B cell (primary cell): Measurements from ENCODE around the gene SAXO1. TPM values are rescaled to one million over a fixed set of nuclear protein-coding genes. Genes with fewer than 3 reads are reported as not detected.

ENCODE experiments used
- ATAC-seq: fragments of 200-7000 bp; cut with Tn5 transposase; one replicate; pipeline ENCODE4 v1.10.0; 2021; ENCODE audit warnings: low read depth, mild to moderate bottlenecking, moderate number of reproducible peaks, moderate library complexity
- CTCF ChIA-PET: fragments of 350-600 bp; sonication (Branson Sonifier 250); formaldehyde crosslinking; loops from one replicate; lab custom pipeline; 2021; ENCODE audit warnings: antibody characterized with exemption, inconsistent platforms; lab: Charles Lee
- POLR2A ChIA-PET: fragments of 350-600 bp; sonication (Branson Sonifier 250); formaldehyde crosslinking; loops from one replicate; lab custom pipeline; 2021; ENCODE audit warnings: antibody characterized with exemption; lab: Charles Lee
- DNase-seq: peaks from one replicate; pipeline ENCODE4 v3.0.0; 2013
- H2AFZ ChIP-seq: 2 replicates; pipeline ENCODE4 v1.6.1; 2012; ENCODE audit warnings: mild to moderate bottlenecking, low read depth, low read length; ENCODE audit not compliant: insufficient read depth, poor library complexity, severe bottlenecking
- H3K27ac ChIP-seq, 2 donors: 1 replicate in 1 of 2; 2 replicates in 1 of 2; pipeline ENCODE4 v1.5.1; 2012 to 2013; ENCODE audit warnings: low read length in 2 of 2, mild to moderate bottlenecking in 2 of 2, moderate library complexity in 1 of 2
- H3K27me3 ChIP-seq, 4 experiments: fragments of 200-600 bp in 1 of 4; sonication (generic) in 1 of 4; replicated peaks in 1 of 4; 1 replicate in 2 of 4; 2 replicates in 2 of 4; pipeline versions ENCODE4 v1.6.1 to v1.7.0; 2013 to 2016; ENCODE audit warnings: low read length in 3 of 4, mild to moderate bottlenecking in 2 of 4, mixed read lengths in 1 of 4, moderate library complexity in 1 of 4; ENCODE audit not compliant: insufficient read depth in 4 of 4, control insufficient read depth in 3 of 4; ENCODE audit errors: control extremely low read depth in 1 of 4
- H3K36me3 ChIP-seq, 2 experiments: replicated peaks in 1 of 2; 1 replicate in 1 of 2; 2 replicates in 1 of 2; pipeline versions ENCODE4 v1.6.1 to v1.7.1; 2013; ENCODE audit warnings: low read length in 1 of 2; ENCODE audit not compliant: insufficient read depth in 2 of 2, control insufficient read depth in 1 of 2; ENCODE audit errors: control extremely low read depth in 1 of 2, extremely low read depth in 1 of 2
- H3K4me1 ChIP-seq, 2 donors: fragments of 200-600 bp in 1 of 2; sonication (generic) in 1 of 2; 1 replicate in 1 of 2; 2 replicates in 1 of 2; pipeline versions ENCODE4 v1.5.1 to v1.6.1; 2013 to 2017; ENCODE audit warnings: low read length in 2 of 2; ENCODE audit not compliant: control insufficient read depth in 2 of 2, insufficient read depth in 2 of 2
- H3K4me2 ChIP-seq: replicated peaks from 2 replicates; pipeline ENCODE3; 2012; ENCODE audit warnings: mild to moderate bottlenecking, low read depth, low read length; ENCODE audit not compliant: poor library complexity, severe bottlenecking
- H3K4me3 ChIP-seq, 5 experiments: fragments of 200-600 bp in 1 of 5; sonication (generic) in 1 of 5; 1 replicate in 3 of 5; 2 replicates in 2 of 5; pipeline versions ENCODE4 v1.5.1 to v1.7.0; 2011 to 2016; ENCODE audit warnings: low read length in 4 of 5, mild to moderate bottlenecking in 4 of 5, low read depth in 2 of 5, control low read depth in 1 of 5, moderate library complexity in 1 of 5; ENCODE audit not compliant: insufficient read depth in 1 of 5; ENCODE audit errors: control extremely low read depth in 1 of 5, extremely low read depth in 1 of 5
- H3K79me2 ChIP-seq: fragments of 200-600 bp; sonication (generic); one replicate; pipeline ENCODE4 v1.6.0; 2016; ENCODE audit warnings: low read length; ENCODE audit not compliant: control insufficient read depth, insufficient read depth
- H3K9ac ChIP-seq: fragments of 200-600 bp; sonication (generic); 2 replicates; pipeline ENCODE4 v1.6.1; 2017; ENCODE audit warnings: mild to moderate bottlenecking, low read length, moderate library complexity
- H3K9me3 ChIP-seq, 3 donors: one replicate each; pipeline versions ENCODE4 v1.6.1 to v1.7.1; 2013; ENCODE audit warnings: low read length in 2 of 3; ENCODE audit not compliant: control insufficient read depth in 2 of 3, insufficient read depth in 1 of 3; ENCODE audit errors: control extremely low read depth in 1 of 3
- H4K20me1 ChIP-seq: 2 replicates; pipeline ENCODE4 v1.6.0; 2012; ENCODE audit warnings: mild to moderate bottlenecking, low read length; ENCODE audit not compliant: insufficient read depth, control insufficient read depth, poor library complexity, severe bottlenecking
- H3K27ac Mint-ChIP-seq: one replicate; pipeline ENCODE4 v1.8.0; 2021; ENCODE audit warnings: mixed read lengths
- H3K27me3 Mint-ChIP-seq: one replicate; pipeline ENCODE4 v1.8.0; 2021; ENCODE audit warnings: mixed read lengths
- H3K4me1 Mint-ChIP-seq: one replicate; pipeline ENCODE4 v1.8.0; 2021; ENCODE audit warnings: mixed read lengths
- H3K4me3 Mint-ChIP-seq: one replicate; pipeline ENCODE4 v1.8.0; 2021; ENCODE audit warnings: mixed read lengths
- H3K9me3 Mint-ChIP-seq: one replicate; pipeline ENCODE4 v1.8.0; 2022; ENCODE audit warnings: mixed read lengths; ENCODE audit not compliant: insufficient read depth
- EZH2 ChIP-seq: IDR thresholded peaks from 2 replicates; pipeline ENCODE4 v1.6.1; 2012; ENCODE audit warnings: borderline replicate concordance, low read depth, mild to moderate bottlenecking, moderate library complexity, low read length; ENCODE audit not compliant: insufficient read depth, poor library complexity, severe bottlenecking
- WGBS: methylation state at CpG from one replicate; pipeline ENCODE4 v1.1.5; 2013; ENCODE audit warnings: missing lambda C conversion rate; ENCODE audit not compliant: insufficient coverage; 5-methylcytosine and 5-hydroxymethylcytosine counted together
- intact Hi-C: fragments of 100-400 bp; cut with micrococcal nuclease; formaldehyde crosslinking; loops from one replicate; pipeline ENCODE4 v1.10.0; 2022
- polyA plus RNA-seq: library from polyadenylated mRNA; depleted of rRNA; stranded (reverse); fragments of >200 nt; gene quantifications from 2 replicates; pipeline ENCODE4 v1.2.3, GENCODE V29; 2012
- total RNA-seq, 2 donors: library from RNA; stranded (reverse); fragments of 120-200 nt in 1 of 2; gene quantifications; 1 replicate in 1 of 2; 2 replicates in 1 of 2; pipeline versions ENCODE4 v1.2.3 to v1.2.4, GENCODE V29; 2013 to 2022
- TF ChIP-seq, protein P1 (sequence below): fragments of 200-600 bp; IDR thresholded peaks from one replicate; pipeline ENCODE4 v1.8.0; 2022; ENCODE audit warnings: antibody characterized with exemption, mild to moderate bottlenecking

The SAXO1 gene
- total and polyA plus RNA-seq, 2 donors (not counting 1 experiment from before 2014, with no cell fraction given), result 0.01 TPM; not detected in 1

DNA sequence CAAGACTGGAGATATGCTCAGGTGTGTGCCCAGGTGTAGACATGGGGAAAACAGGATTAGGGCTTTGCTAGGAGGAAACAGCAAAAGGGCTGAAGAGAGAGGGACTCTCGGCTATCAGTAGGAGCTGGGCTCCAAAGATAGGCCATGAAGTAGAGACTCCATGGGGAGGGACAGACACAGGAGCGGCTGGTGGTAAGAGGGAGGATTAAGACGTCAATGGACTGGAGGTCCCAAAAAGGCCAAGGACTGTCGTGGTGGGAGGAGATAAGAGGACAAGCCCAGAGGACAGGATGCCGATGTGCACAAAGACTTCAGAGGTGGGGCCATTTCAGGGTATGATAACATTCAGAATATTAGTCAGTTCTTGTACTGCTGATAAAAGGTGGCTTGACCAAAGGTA, 93.1 kb downstream of the SAXO1 start:
- no peaks in the 10 kb centered on the region for H4K20me1 ChIP-seq
- TF ChIP-seq, protein P1, sequence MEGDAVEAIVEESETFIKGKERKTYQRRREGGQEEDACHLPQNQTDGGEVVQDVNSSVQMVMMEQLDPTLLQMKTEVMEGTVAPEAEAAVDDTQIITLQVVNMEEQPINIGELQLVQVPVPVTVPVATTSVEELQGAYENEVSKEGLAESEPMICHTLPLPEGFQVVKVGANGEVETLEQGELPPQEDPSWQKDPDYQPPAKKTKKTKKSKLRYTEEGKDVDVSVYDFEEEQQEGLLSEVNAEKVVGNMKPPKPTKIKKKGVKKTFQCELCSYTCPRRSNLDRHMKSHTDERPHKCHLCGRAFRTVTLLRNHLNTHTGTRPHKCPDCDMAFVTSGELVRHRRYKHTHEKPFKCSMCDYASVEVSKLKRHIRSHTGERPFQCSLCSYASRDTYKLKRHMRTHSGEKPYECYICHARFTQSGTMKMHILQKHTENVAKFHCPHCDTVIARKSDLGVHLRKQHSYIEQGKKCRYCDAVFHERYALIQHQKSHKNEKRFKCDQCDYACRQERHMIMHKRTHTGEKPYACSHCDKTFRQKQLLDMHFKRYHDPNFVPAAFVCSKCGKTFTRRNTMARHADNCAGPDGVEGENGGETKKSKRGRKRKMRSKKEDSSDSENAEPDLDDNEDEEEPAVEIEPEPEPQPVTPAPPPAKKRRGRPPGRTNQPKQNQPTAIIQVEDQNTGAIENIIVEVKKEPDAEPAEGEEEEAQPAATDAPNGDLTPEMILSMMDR, result no peak
- no peak for TF ChIP-seq EZH2
- no peak overlapping the region for H3K27ac Mint-ChIP-seq
- H2AFZ ChIP-seq, result no peak overlapping the region
- no peak overlapping the region for H3K27ac ChIP-seq
- ChIA-PET POLR2A (no interaction called here), CTCF (no interaction called here)
- H3K4me2 ChIP-seq, result no peak overlapping the region
- intact Hi-C loops, result no loop called here
- no peaks in the 10 kb centered on the region for H3K4me1 ChIP-seq
- H3K27me3 Mint-ChIP-seq, result peaks cover 13% of the 10 kb centered on the region
- no peaks in the 10 kb centered on the region for H3K36me3 ChIP-seq
- WGBS, result 87% methylated on average over 5 of the region's 5 CpGs
- no peaks in the 10 kb centered on the region for H3K4me1 Mint-ChIP-seq
- H3K9me3 Mint-ChIP-seq, result peaks cover 2% of the 10 kb centered on the region
- ATAC-seq (no peak), DNase-seq (no peak)
- H3K79me2 ChIP-seq, result no peaks in the 10 kb centered on the region
- H3K4me3 ChIP-seq, result no peak overlapping the region
- H3K4me3 Mint-ChIP-seq, result no peak overlapping the region
- H3K9ac ChIP-seq, result no peak overlapping the region
- H3K9me3 ChIP-seq, result peaks cover 0 to 5% (median 0%) of the 10 kb centered on the region in 3 donors
- H3K27me3 ChIP-seq, result no peaks in the 10 kb centered on the region

GRCh38 chr9:18936094-18936871, 96.7 kb downstream of the SAXO1 start:
- no peak overlapping the region for H3K4me3 Mint-ChIP-seq
- Histone ChIP-seq H3K4me1 (no peaks in the 10 kb centered on the region), H3K9me3 (peaks cover 0 to 3% (median 0%) of the 10 kb centered on the region in 3 donors), H3K4me3 (no peak overlapping the region), H3K4me2 (no peak overlapping the region), H4K20me1 (no peaks in the 10 kb centered on the region), H3K36me3 (no peaks in the 10 kb centered on the region), H2AFZ (no peak overlapping the region), H3K27me3 (no peaks in the 10 kb centered on the region), H3K9ac (no peak overlapping the region), H3K79me2 (no peaks in the 10 kb centered on the region), H3K27ac (no peak overlapping the region)
- DNase-seq (no peak), ATAC-seq (no peak)
- CTCF ChIA-PET, result no interaction called here
- POLR2A ChIA-PET, result no interaction called here
- no peak overlapping the region for H3K27ac Mint-ChIP-seq
- peaks cover 2% of the 10 kb centered on the region for H3K9me3 Mint-ChIP-seq
- TF ChIP-seq EZH2, result no peak
- TF ChIP-seq, protein P1, result no peak
- peaks cover 5% of the 10 kb centered on the region for H3K27me3 Mint-ChIP-seq
- H3K4me1 Mint-ChIP-seq, result no peaks in the 10 kb centered on the region
- intact Hi-C loops, result no loop called here
- WGBS, result no CpG with 5 or more reads among the region's 7 CpGs
